AG04449 (cell line): Measurements from ENCODE around the gene IFITM5.
"Not testable (repeated sequence)": the region's sequence is repeated elsewhere in the genome, so short reads cannot be mapped to it uniquely, and the experiment has no call there.

Experiments used
- CTCF ChIA-PET: fragments of 350-600 bp; formaldehyde crosslinking; extraction: SDS; loops from one replicate; lab custom pipeline; 2021; ENCODE audit warnings: antibody characterized with exemption; lab: Yijun Ruan, JAX
- POLR2A ChIA-PET: fragments of 400-600, 350-600 bp; formaldehyde crosslinking; extraction: SDS; loops from one replicate; lab custom pipeline; 2020; ENCODE audit warnings: antibody characterized with exemption, inconsistent platforms; lab: Yijun Ruan, JAX
- DNase-seq: peaks from one replicate; pipeline ENCODE4 v3.0.0-alpha.2; 2010; ENCODE audit warnings: low read depth, low spot score
- H3K4me3 ChIP-seq: 2 replicates; pipeline ENCODE4 v1.5.1; 2011; ENCODE audit warnings: low read depth, mild to moderate bottlenecking, control low read depth, low read length
- TF ChIP-seq, protein P1 (sequence below): IDR thresholded peaks from one replicate; pipeline ENCODE4 v1.5.1; 2011; ENCODE audit warnings: mild to moderate bottlenecking, moderate library complexity, low read length, control low read depth, inconsistent platforms; ENCODE audit not compliant: insufficient read depth; ENCODE audit errors: missing control alignments

IFITM5 gene

DNA sequence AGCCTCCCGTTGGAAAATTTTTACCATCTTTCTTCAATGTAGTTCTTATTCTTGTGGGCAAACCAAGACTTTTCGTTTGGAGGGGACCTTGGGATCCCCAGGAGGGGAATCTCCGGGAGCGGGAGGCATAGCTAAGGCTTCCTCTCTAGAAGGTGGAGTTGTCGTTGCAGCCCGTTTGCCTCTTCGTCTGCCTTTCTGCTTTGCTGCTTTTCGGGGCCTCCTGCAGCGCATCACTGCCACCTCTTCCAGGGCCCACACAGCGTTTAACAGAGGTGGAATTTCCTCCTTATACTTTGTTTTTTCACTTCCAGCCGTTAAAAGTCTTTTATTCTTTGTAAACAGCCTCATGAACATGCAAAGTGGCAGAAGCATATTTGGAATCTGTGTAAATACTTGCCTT lies 24.8 kb upstream of the IFITM5 start:
- no peak overlapping the region for H3K4me3 ChIP-seq
- DNase-seq = no peak
- TF ChIP-seq, protein P1, sequence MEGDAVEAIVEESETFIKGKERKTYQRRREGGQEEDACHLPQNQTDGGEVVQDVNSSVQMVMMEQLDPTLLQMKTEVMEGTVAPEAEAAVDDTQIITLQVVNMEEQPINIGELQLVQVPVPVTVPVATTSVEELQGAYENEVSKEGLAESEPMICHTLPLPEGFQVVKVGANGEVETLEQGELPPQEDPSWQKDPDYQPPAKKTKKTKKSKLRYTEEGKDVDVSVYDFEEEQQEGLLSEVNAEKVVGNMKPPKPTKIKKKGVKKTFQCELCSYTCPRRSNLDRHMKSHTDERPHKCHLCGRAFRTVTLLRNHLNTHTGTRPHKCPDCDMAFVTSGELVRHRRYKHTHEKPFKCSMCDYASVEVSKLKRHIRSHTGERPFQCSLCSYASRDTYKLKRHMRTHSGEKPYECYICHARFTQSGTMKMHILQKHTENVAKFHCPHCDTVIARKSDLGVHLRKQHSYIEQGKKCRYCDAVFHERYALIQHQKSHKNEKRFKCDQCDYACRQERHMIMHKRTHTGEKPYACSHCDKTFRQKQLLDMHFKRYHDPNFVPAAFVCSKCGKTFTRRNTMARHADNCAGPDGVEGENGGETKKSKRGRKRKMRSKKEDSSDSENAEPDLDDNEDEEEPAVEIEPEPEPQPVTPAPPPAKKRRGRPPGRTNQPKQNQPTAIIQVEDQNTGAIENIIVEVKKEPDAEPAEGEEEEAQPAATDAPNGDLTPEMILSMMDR = no peak
- POLR2A ChIA-PET = no interaction called here
- CTCF ChIA-PET = interaction anchor here (1.1 kb wide), 1 partner anchor 21 kb away, joined by 3 read pairs; no protein-coding TSS in a partner anchor

DNA sequence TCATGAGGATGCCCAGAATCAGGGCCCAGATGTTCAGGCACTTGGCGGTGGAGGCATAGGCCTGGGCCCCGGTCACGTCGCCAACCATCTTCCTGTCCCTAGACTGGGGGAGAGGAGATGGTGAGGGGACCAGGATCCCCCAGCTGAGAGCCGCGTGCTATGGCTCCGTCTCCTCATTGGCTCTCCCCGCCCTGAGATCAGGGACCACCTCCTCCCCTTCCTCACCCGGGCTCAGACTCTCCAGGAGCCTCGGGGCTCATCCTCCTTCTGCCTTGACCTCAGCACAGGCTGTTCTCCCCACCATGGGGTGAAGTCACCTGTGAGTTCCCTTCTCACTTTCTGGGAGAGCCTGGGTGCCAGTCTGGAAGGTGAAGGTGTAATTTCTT lies 20.6 kb upstream of the IFITM5 start:
- ChIA-PET POLR2A (interaction anchor here (1.5 kb wide), 1 partner anchor 36 kb away, joined by 3 read pairs; no protein-coding TSS in a partner anchor), CTCF (interaction anchor here (1.3 to 1.4 kb wide), 3 partner anchors 10 to 14 kb away, joined by 4 to 6 read pairs (median 6); no protein-coding TSS in a partner anchor)
- peak overlapping the region; percentile 82 for H3K4me3 ChIP-seq
- DNase-seq = not testable (repeated sequence)

GRCh38 chr11:319121-319887 lies 20.0 kb upstream of the IFITM5 start:
- CTCF ChIA-PET = interaction anchor here (1.3 to 1.4 kb wide), 3 partner anchors 10 to 13 kb away, joined by 4 to 6 read pairs (median 6); no protein-coding TSS in a partner anchor

GRCh38 chr11:318405-319120 lies 19.2 kb upstream of the IFITM5 start:
- DNase-seq = not testable (repeated sequence)
- H3K4me3 ChIP-seq = peak overlapping the region; percentile 57
- ChIA-PET CTCF (interaction anchor here (1.4 to 4.5 kb wide), 4 partner anchors 9 to 36 kb away, joined by 6 to 45 read pairs (median 11); partner anchors contain the start of gene IFITM2), POLR2A (interaction anchor here (1.8 kb wide), 1 partner anchor 37 kb away, joined by 7 read pairs; no protein-coding TSS in a partner anchor)

More at GRCh38 chr11:319121-319887, 20.0 kb upstream of the IFITM5 start:
- not testable (repeated sequence) for DNase-seq
- POLR2A ChIA-PET = interaction anchor here (1.5 kb wide), 1 partner anchor 36 kb away, joined by 3 read pairs; no protein-coding TSS in a partner anchor
- peak overlapping the region; percentile 71 for H3K4me3 ChIP-seq

- H3K4me3 ChIP-seq = peak overlapping the region; percentile 38
- ChIA-PET POLR2A (interaction anchor here (1.1 to 1.8 kb wide), 2 partner anchors 10 to 38 kb away, joined by 3 to 7 read pairs; partner anchors contain the start of gene IFITM2), CTCF (interaction anchor here (0.8 to 4.5 kb wide), 10 partner anchors 9 to 131 kb away, joined by 3 to 45 read pairs (median 10); partner anchors contain the start of gene IFITM2)
- DNase-seq = not testable (repeated sequence)
Measured at GRCh38 chr11:317668-318404, 18.5 kb upstream of the IFITM5 start.

DNA sequence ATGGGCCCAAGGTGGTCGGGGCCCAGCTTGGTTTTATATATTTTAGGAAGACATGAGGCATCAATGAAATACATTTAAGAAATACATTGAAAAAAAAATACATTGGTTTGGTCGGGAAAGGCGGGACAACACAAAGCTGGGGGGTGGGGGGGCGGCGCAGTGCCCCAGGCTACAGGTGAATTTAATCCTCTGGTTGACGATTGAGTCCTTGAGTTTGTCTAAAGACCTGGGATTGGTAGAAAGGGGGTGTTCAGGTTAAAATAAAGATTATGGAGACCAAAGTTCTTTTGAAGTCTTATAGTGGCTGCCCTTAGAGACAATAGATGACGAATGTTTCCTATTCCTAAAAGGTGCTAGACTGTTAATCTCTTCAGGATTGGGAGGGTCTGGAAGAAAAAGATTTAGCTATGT lies 17.6 kb upstream of the IFITM5 start:
- ChIA-PET CTCF (interaction anchor here (0.8 to 4.5 kb wide), 12 partner anchors 8 to 132 kb away, joined by 3 to 45 read pairs (median 8); partner anchors contain the start of gene IFITM2), POLR2A (interaction anchor here (1.1 to 1.8 kb wide), 2 partner anchors 9 to 39 kb away, joined by 3 to 7 read pairs; partner anchors contain the start of gene IFITM2)
- TF ChIP-seq, protein P1 = no peak
- DNase-seq = no peak
- no peak overlapping the region for H3K4me3 ChIP-seq

- TF ChIP-seq, protein P1 = no peak
- H3K4me3 ChIP-seq = peak overlapping the region; percentile 12; the same call in 1 of the 2 replicates
- CTCF ChIA-PET = interaction anchor here (1.2 to 4.5 kb wide), 9 partner anchors 10 to 133 kb away, joined by 3 to 45 read pairs (median 9); partner anchors contain the start of gene IFITM2
- POLR2A ChIA-PET = interaction anchor here (1.8 kb wide), 1 partner anchor 40 kb away, joined by 7 read pairs; no protein-coding TSS in a partner anchor
- DNase-seq = no peak
Measured at GRCh38 chr11:316031-316701, 16.8 kb upstream of the IFITM5 start.
